HAP-1 (cell line): ENCODE results near the gene FAM149B1.

Experiments
- DNase-seq, 2 experiments: peaks; one replicate each; pipeline ENCODE4 v3.0.0-alpha.2; 2016 to 2020; ENCODE audit warnings: low spot score in 2 of 2
- H3K27me3 ChIP-seq: fragments of 250-450 bp; sonication (Bioruptor Pico); 2 replicates; pipeline ENCODE4 v1.5.1; 2020; ENCODE audit warnings: low read depth, mild to moderate bottlenecking, moderate library complexity
- H3K36me3 ChIP-seq: fragments of 250-450 bp; sonication (Bioruptor Pico); replicated peaks from 2 replicates; pipeline ENCODE4 v1.5.1; 2020; ENCODE audit warnings: mild to moderate bottlenecking
- H3K4me1 ChIP-seq: fragments of 250-450 bp; sonication (Bioruptor Pico); 2 replicates; pipeline ENCODE4 v1.5.1; 2020; ENCODE audit warnings: mild to moderate bottlenecking
- H3K4me3 ChIP-seq: fragments of 250-450 bp; sonication (Bioruptor Pico); 2 replicates; pipeline ENCODE4 v1.5.1; 2020; ENCODE audit warnings: mild to moderate bottlenecking, moderate library complexity
- H3K9me3 ChIP-seq: fragments of 250-450 bp; sonication (Bioruptor Pico); 2 replicates; pipeline ENCODE4 v1.5.1; 2020; ENCODE audit warnings: mild to moderate bottlenecking, moderate library complexity
- in situ Hi-C: fragments of 300-500 bp; cut with MboI; formaldehyde crosslinking; loops from 3 replicates; pipeline ENCODE4 v1.14.3; 2020; ENCODE audit warnings: low sequenced_read_pairs, inconsistent platforms, mixed read lengths

Gene FAM149B1

DNA sequence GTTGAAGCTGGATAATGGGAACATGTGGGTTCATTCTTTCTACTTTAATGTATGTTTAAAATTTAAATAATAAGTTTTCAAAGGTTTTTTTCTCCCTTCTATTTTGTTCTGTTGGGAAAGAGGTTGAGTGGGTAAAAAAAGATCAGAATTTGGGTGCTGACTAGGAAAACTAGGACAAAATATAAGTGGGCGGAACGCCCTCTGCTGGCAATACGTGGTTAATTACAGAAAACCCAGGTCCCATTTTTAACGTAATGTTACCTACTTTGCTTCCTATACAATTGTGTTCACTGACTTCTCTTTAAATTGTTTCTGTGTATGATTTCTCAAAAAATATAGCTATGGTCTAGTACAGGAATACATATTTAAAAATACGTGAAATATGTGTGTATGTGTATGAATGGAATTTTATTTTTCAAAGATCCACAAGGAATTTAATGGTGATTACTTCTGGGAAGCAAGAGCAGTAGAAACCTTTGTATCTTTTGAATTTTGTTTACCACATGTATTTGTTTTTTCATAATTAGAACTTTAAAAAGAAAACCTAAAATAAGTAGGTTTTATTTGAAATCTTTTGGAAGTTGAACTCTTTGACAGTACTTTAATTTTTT is 8.8 kb upstream of the FAM149B1 start:
- H3K4me1 ChIP-seq, result no peaks in the 10 kb centered on the region; the same call in 1 of the 2 replicates
- no peak overlapping the region for H3K4me3 ChIP-seq
- no peaks in the 10 kb centered on the region for H3K27me3 ChIP-seq
- in situ Hi-C loops, result no loop called here
- H3K9me3 ChIP-seq, result no peaks in the 10 kb centered on the region
- H3K36me3 ChIP-seq, result peaks cover 40% of the 10 kb centered on the region
- peak; percentile 57 to 71 for DNase-seq

DNA sequence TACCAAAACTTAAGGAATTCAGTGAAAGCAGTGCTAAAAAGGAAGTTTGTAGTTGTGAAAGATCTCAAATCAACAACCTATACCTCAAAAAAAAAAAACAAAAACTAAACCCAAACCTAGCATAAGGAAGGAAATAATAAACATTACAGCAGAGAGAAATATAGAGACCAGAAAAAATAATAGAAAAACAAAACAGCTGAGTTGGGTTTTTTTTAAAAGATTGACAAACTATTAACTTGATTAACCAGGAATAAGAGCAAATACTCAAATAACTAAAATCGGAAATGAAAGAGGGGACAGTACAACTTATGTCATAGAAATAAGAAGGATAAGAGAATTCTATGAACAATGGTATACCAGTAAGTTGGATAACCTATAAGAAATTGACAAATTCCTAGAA is 6.8 kb upstream of the FAM149B1 start:
- no peaks in the 10 kb centered on the region for H3K9me3 ChIP-seq
- no peaks in the 10 kb centered on the region; the same call in 1 of the 2 replicates for H3K4me1 ChIP-seq
- no peaks in the 10 kb centered on the region for H3K27me3 ChIP-seq
- in situ Hi-C loops, result no loop called here
- H3K4me3 ChIP-seq, result no peak overlapping the region
- no peak for DNase-seq
- peaks cover 35% of the 10 kb centered on the region for H3K36me3 ChIP-seq

DNA sequence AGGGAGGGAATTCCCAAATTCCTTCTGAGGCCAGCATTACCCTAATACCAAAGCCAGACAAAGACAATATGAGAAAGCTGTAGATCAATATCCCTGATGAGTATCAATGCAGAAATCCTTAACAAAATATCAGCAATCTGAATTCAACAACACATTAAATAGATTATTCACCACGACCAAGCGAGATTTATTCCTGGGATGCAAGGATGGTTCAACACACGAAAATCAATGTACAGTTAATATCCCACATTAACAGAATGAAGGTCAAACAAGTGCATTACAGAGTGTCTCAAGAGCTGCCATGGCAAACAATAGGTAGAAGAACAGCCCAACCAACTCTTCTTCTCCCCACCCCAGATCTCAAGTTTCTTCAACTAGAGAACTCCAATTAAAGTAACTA is 6.3 kb upstream of the FAM149B1 start:
- no peak for DNase-seq
- no peaks in the 10 kb centered on the region for H3K27me3 ChIP-seq
- H3K4me1 ChIP-seq, result no peaks in the 10 kb centered on the region
- H3K9me3 ChIP-seq, result no peaks in the 10 kb centered on the region
- in situ Hi-C loops, result no loop called here
- H3K36me3 ChIP-seq, result peaks cover 34% of the 10 kb centered on the region
- no peak overlapping the region for H3K4me3 ChIP-seq

DNA sequence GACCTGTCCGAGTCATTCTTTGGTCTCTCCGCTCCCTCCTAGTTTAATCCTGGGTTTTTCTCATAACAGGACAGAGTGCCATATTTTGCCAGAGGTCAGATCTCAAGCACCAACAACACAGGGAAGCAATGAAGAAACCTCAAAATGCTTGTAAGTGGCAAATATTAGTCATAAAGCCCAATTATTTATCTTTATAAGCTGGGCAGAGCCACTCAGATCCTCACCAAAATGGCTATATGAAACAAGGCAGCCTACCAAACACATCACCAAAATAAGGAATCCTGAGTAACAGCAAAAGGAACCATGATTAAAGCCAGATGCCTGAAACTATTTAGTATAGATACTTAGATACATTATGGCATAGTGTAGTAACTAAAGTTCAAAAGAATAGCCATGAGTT is 4.8 kb upstream of the FAM149B1 start:
- Histone ChIP-seq H3K36me3 (peaks cover 26% of the 10 kb centered on the region), H3K4me3 (no peak overlapping the region), H3K27me3 (no peaks in the 10 kb centered on the region), H3K4me1 (no peaks in the 10 kb centered on the region), H3K9me3 (no peaks in the 10 kb centered on the region)
- no peak for DNase-seq
- in situ Hi-C loops, result no loop called here

DNA sequence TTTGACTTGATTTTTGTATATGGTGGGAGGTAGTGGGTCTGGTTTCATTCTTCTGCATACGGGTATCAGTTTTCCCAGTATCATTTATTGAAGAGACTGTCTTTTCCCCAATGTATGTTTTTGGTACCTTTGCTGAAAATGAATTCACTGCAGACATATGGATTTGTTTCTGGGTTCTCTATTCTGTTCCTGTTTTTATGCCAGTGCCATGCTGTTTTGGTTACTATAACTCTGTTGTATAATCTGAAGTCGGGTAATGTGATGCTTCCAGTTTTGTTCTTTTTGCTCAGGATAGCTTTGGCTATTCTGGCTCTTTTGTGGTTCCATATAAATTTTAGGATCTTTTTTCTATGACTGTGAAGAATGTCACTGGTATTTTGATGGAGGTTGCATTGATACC is 947 bp upstream of the FAM149B1 start:
- Histone ChIP-seq H3K4me1 (no peaks in the 10 kb centered on the region), H3K9me3 (no peaks in the 10 kb centered on the region), H3K36me3 (peaks cover 20% of the 10 kb centered on the region), H3K27me3 (no peaks in the 10 kb centered on the region), H3K4me3 (peak overlapping the region; percentile 88)
- DNase-seq, result no peak
- in situ Hi-C loops, result no loop called here

DNA sequence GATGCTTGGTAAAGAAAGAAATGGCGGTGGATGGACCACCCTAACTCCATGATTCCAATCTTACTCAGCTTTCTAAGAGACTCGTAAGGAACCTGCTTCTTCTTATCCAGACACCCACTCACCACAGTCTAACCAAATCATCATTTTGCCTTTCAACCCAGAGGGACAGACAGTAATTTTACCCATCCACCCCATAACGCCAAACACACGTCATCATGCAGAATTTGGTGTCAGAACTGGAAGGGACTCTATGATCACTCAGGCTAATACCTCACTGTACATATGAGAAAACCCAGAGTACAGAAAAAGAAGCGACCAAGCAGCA is 499 bp upstream of the FAM149B1 start:
- no peak for DNase-seq
- Histone ChIP-seq H3K27me3 (no peaks in the 10 kb centered on the region), H3K4me3 (peak overlapping the region; percentile 88), H3K9me3 (no peaks in the 10 kb centered on the region), H3K4me1 (peaks cover 2% of the 10 kb centered on the region), H3K36me3 (peaks cover 18% of the 10 kb centered on the region)
- in situ Hi-C loops, result no loop called here

DNA sequence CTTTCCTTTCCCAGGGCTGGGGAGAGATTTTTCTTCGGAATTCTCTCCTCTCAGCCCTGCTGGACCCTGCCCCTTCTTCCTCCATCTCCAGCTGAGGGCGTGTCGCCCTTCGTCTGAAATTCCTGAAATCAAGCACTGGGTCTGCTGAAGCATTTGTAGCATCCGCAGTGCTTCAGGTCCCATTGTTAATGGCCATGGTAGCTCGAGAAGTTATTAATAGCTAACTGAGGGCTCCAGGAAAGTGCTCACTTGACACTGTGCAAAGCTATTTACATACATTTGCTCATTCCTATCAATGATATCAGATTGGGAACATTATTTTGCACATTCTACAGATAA is 515 bp downstream of the FAM149B1 start:
- Histone ChIP-seq H3K27me3 (no peaks in the 10 kb centered on the region), H3K36me3 (peaks cover 8% of the 10 kb centered on the region), H3K4me1 (peaks cover 3% of the 10 kb centered on the region), H3K4me3 (peak overlapping the region; percentile 88), H3K9me3 (no peaks in the 10 kb centered on the region)
- in situ Hi-C loops, result no loop called here
- DNase-seq, result no peak

DNA sequence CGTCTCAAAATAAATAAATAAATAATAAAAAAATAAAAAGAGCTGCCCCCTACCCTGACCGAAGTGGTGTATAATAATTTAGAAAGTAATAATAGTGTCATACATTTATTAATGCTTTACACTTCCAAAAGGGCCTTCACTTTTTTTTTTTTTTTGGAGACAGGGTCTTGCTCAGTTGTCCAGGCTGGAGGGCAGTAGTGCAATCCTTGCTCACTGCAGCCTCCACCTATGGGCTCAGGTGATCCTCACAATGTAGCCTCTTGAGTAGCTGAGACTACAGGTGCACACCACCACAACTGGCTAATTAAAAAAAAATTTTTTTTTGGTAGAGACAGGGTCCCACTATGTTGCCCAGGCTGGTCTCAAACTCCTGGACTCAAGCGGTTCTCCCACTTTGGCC is 1.4 kb downstream of the FAM149B1 start:
- peaks cover 4% of the 10 kb centered on the region; the same call in 1 of the 2 replicates for H3K36me3 ChIP-seq
- DNase-seq, result no peak
- in situ Hi-C loops, result no loop called here
- no peaks in the 10 kb centered on the region for H3K27me3 ChIP-seq
- no peak overlapping the region for H3K4me3 ChIP-seq
- no peaks in the 10 kb centered on the region for H3K9me3 ChIP-seq
- peaks cover 3% of the 10 kb centered on the region for H3K4me1 ChIP-seq

DNA sequence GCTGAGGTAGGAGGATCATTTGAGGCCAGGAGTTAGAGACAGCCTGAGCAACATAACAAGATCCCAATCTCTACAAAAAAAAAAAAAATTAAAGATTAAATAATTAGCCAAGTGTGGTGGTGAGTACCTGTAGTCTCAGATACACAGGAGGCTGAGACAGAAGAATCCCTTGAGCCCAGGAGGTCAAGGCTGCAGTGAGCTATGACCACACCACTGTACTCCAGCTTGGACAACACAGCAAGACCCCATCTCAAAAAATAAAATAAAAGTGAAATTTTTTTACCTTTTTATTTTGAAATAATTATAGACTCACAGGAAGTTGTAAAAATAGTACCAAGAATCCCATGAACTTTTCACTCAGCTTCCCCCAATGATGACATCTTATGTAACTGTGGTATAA is 4.9 kb downstream of the FAM149B1 start:
- Histone ChIP-seq H3K27me3 (no peaks in the 10 kb centered on the region), H3K36me3 (no peaks in the 10 kb centered on the region; the same call in none of the 2 replicates)
- in situ Hi-C loops, result no loop called here

DNA sequence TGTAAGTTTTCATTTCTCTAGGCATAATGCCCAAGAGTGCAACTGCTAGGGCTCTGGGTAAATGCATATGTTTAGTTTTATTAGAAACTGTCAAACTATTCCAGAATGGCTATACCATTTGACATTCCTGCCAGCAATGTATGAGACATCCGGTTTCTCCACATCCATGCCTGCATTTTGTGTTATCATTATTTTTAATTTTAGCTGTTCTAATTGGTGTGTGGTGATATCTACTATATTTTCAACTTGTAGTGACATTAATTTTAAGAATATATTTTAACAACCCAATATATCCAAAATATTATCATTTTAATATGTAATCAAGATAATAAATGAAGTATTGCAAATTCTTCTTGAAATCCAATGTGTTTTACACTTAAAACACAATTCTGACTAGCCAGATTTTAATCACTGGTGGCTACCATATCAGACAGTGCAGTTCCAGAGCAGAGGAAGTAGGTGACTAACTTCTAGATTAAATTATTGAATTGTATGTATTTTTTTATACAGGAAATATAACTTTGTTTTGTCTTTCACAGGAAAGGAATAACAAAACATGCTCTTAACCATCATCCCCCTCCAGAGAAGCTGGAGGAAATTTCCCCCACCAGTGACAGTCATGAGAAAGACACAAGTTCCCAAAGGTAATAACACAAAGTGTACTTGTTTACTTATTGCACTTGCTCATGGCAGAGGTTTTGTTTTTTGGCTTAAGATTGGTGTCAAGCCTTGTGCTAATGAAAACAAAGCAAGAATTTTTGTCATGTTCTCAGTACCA is 6.4 kb downstream of the FAM149B1 start:
- no peak overlapping the region for H3K4me3 ChIP-seq
- peaks cover 3% of the 10 kb centered on the region for H3K4me1 ChIP-seq
- DNase-seq, result no peak
- no peaks in the 10 kb centered on the region for H3K27me3 ChIP-seq
- in situ Hi-C loops, result no loop called here
- H3K36me3 ChIP-seq, result no peaks in the 10 kb centered on the region; the same call in 1 of the 2 replicates
- no peaks in the 10 kb centered on the region for H3K9me3 ChIP-seq

More for the DNA sequence above, 4.9 kb downstream of the FAM149B1 start:
- H3K4me1 ChIP-seq, result peaks cover 3% of the 10 kb centered on the region
- no peak overlapping the region for H3K4me3 ChIP-seq
- no peaks in the 10 kb centered on the region for H3K9me3 ChIP-seq
- no peak for DNase-seq

DNA sequence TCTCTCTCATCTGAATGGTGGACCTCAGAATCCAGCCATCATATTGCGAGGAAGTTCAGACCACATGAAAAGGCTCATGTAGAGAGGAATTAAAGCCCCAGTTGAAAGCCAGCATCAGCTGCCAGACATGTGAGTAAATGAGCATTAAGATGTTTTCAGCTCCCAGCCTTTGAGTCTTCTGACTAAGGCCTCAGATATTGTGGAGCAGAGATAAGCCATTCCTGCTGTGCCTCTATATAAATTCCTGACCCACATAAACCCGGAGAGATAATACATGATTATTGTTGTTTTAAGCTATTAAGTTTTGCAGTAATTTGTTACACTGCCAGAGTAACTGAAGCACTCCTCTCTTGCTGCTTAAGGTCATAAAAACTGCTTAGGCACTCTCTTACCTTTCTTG is 14.6 kb downstream of the FAM149B1 start:
- in situ Hi-C loops, result no loop called here

DNA sequence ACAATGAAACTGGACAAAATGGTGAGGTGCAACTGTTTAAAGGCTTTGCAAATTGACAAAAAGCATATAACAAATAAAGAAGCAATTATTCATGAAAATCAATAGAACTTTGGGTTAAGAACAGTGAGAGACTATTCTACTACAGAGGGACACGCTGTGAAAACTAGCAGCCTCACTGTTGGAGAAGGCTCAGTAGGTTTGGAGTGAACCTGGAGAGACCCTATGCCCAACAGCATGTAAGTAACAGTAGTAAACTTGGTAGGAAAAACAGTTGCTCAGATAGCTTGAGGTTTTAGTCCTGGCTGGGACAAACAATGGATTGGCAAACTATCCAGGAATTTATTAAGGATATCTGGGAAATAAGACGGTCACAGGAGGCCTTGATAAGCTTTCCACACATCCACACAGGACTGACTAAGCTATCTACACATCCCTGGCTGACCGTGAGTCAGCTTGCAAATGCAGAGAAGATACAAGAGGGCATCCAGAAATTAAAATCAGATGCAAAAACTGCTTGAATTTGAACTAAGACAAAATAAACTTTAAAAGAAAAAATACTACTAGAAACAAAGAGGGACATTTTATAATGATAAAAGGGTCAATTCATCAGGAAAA is 15.9 kb downstream of the FAM149B1 start:
- Histone ChIP-seq H3K4me3 (no peak overlapping the region), H3K9me3 (no peaks in the 10 kb centered on the region), H3K4me1 (no peaks in the 10 kb centered on the region), H3K36me3 (peaks cover 7% of the 10 kb centered on the region; the same call in 1 of the 2 replicates), H3K27me3 (no peaks in the 10 kb centered on the region)
- no peak for DNase-seq
- in situ Hi-C loops, result no loop called here

More for the DNA sequence above, 14.6 kb downstream of the FAM149B1 start:
- Histone ChIP-seq H3K9me3 (no peaks in the 10 kb centered on the region), H3K27me3 (no peaks in the 10 kb centered on the region), H3K4me3 (no peak overlapping the region), H3K4me1 (no peaks in the 10 kb centered on the region), H3K36me3 (peaks cover 7% of the 10 kb centered on the region; the same call in 1 of the 2 replicates)
- DNase-seq, result no peak

DNA sequence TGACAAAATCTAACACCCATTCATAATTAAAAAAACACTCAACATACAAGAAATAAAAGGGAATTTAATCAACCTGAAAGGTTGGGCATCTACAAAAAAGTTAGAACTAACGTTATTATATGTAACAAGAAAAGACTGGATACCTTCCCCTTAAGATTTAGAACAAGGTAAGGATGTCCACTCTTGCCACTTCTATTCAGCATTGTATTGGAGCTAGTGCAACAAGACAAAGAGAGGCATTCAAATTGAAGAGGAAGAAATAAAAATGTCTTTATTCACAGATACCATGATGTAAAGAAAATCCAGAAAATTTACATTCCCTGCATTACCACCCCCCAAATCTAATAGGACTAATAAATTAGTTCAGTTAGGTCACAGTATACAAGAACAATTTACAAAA is 18.3 kb downstream of the FAM149B1 start:
- in situ Hi-C loops, result no loop called here
- Histone ChIP-seq H3K4me1 (no peaks in the 10 kb centered on the region), H3K9me3 (no peaks in the 10 kb centered on the region), H3K27me3 (no peaks in the 10 kb centered on the region), H3K4me3 (no peak overlapping the region), H3K36me3 (no peaks in the 10 kb centered on the region)
- DNase-seq, result no peak

DNA sequence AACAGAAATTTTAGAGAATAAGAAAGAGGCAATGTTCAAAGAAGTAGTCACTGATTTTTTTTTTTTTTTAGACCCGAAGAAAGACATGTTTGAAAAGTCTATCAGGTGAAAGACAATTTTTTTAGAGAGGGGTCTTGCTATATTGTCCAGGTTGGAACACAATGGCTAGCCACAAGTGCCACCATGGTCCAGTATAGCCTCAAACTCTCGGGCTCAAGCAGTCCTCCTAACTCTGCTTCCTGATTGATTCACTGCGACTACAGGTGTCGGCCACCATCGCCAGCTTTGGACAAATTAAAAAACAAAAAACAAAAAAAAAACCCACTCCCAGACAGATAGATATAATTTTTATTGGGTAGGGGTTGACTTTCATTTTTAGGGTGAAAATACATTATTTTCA is 22.3 kb downstream of the FAM149B1 start:
- H3K36me3 ChIP-seq, result no peaks in the 10 kb centered on the region; the same call in 1 of the 2 replicates
- no peaks in the 10 kb centered on the region for H3K4me1 ChIP-seq
- in situ Hi-C loops, result no loop called here

More for the DNA sequence above, 22.3 kb downstream of the FAM149B1 start:
- no peaks in the 10 kb centered on the region for H3K9me3 ChIP-seq
- DNase-seq, result no peak
- no peaks in the 10 kb centered on the region for H3K27me3 ChIP-seq
- H3K4me3 ChIP-seq, result no peak overlapping the region
